Liver (tissue), 9 donors: ENCODE results near the gene ARHGAP27. TPM values are rescaled to one million over a fixed set of nuclear protein-coding genes. Genes with fewer than 3 reads are reported as not detected.

Experiments
- DNase-seq: peaks from one replicate; pipeline ENCODE4 v3.0.0-alpha.2; 2017; ENCODE audit warnings: low spot score
- H3K27ac ChIP-seq, 2 donors: one replicate each; pipeline ENCODE4 v1.7.0; 2013; ENCODE audit warnings: inconsistent platforms in 2 of 2, low read length in 2 of 2, control low read depth in 1 of 2, low read depth in 1 of 2, mild to moderate bottlenecking in 1 of 2
- H3K27me3 ChIP-seq, 4 donors: one replicate each; pipeline versions ENCODE4 v1.6.1 to v1.7.0; 2013; ENCODE audit warnings: low read length in 3 of 4, inconsistent platforms in 1 of 4, mild to moderate bottlenecking in 1 of 4, moderate library complexity in 1 of 4; ENCODE audit not compliant: control insufficient read depth in 4 of 4, insufficient read depth in 4 of 4
- H3K36me3 ChIP-seq, 4 donors: one replicate each; pipeline versions ENCODE4 v1.6.1 to v1.7.0; 2013; ENCODE audit warnings: low read length in 3 of 4, mild to moderate bottlenecking in 3 of 4, low read depth in 1 of 4, moderate library complexity in 1 of 4; ENCODE audit not compliant: control insufficient read depth in 4 of 4, insufficient read depth in 3 of 4
- H3K4me1 ChIP-seq, 4 donors: one replicate each; pipeline versions ENCODE4 v1.6.1 to v1.7.0; 2013; ENCODE audit warnings: low read length in 3 of 4, mild to moderate bottlenecking in 3 of 4, moderate library complexity in 1 of 4; ENCODE audit not compliant: control insufficient read depth in 4 of 4, insufficient read depth in 4 of 4
- H3K4me3 ChIP-seq, 3 donors: one replicate each; pipeline versions ENCODE4 v1.6.1 to v1.7.0; 2013; ENCODE audit warnings: low read length in 3 of 3, control low read depth in 1 of 3, low read depth in 1 of 3, mild to moderate bottlenecking in 1 of 3
- H3K9ac ChIP-seq, 2 donors: one replicate each; pipeline ENCODE4 v1.7.0; 2013; ENCODE audit warnings: low read length in 2 of 2, mild to moderate bottlenecking in 2 of 2, moderate library complexity in 2 of 2, control low read depth in 1 of 2, low read depth in 1 of 2
- H3K9me3 ChIP-seq, 4 donors: one replicate each; pipeline versions ENCODE4 v1.6.1 to v1.7.0; 2013; ENCODE audit warnings: low read length in 3 of 4; ENCODE audit not compliant: control insufficient read depth in 4 of 4
- CTCF ChIP-seq: fragments of 150-350 bp; IDR thresholded peaks from 2 replicates; pipeline ENCODE4 v1.5.1; 2017; ENCODE audit warnings: improper control_type of control experiment, low read depth, low read length; ENCODE audit not compliant: missing input control
- EGR1 ChIP-seq, 2 donors: IDR thresholded peaks; 2 replicates each; pipeline ENCODE4 v1.6.1; 2016 to 2018; ENCODE audit warnings: antibody characterized with exemption in 2 of 2, low read depth in 2 of 2
- FOXA2 ChIP-seq: IDR thresholded peaks from 2 replicates; pipeline ENCODE4 v1.6.1; 2016; ENCODE audit warnings: antibody characterized with exemption
- GABPA ChIP-seq, 2 donors: IDR thresholded peaks in 1 of 2; conservative IDR thresholded peaks in 1 of 2; 2 replicates each; pipeline ENCODE4 v1.6.1; 2016; ENCODE audit warnings: antibody characterized with exemption in 2 of 2, mild to moderate bottlenecking in 1 of 2, moderate library complexity in 1 of 2
- HNF4A ChIP-seq, 2 donors: conservative IDR thresholded peaks; 2 replicates each; pipeline ENCODE4 v1.6.1; 2016; ENCODE audit warnings: antibody characterized with exemption in 2 of 2, mild to moderate bottlenecking in 2 of 2
- HNF4G ChIP-seq: IDR thresholded peaks from 2 replicates; pipeline ENCODE4 v1.6.1; 2016; ENCODE audit warnings: antibody characterized with exemption
- JUND ChIP-seq, 2 donors: IDR thresholded peaks; 2 replicates each; pipeline ENCODE4 v1.6.1; 2016; ENCODE audit warnings: antibody characterized with exemption in 2 of 2
- MAX ChIP-seq: IDR thresholded peaks from 2 replicates; pipeline ENCODE4 v1.6.1; 2016; ENCODE audit warnings: antibody characterized with exemption
- NR2F2 ChIP-seq: IDR thresholded peaks from 2 replicates; pipeline ENCODE4 v1.6.1; 2016; ENCODE audit warnings: antibody characterized with exemption
- RAD21 ChIP-seq, 2 donors: IDR thresholded peaks; 2 replicates each; pipeline ENCODE4 v1.6.1; 2016; ENCODE audit warnings: antibody characterized with exemption in 2 of 2, mild to moderate bottlenecking in 2 of 2
- SP1 ChIP-seq: IDR thresholded peaks from 2 replicates; pipeline ENCODE4 v1.6.1; 2018; ENCODE audit warnings: antibody characterized with exemption, mild to moderate bottlenecking
- TAF1 ChIP-seq: conservative IDR thresholded peaks from 2 replicates; pipeline ENCODE4 v1.6.1; 2016; ENCODE audit warnings: antibody characterized with exemption, mild to moderate bottlenecking
- YY1 ChIP-seq: IDR thresholded peaks from 2 replicates; pipeline ENCODE4 v1.6.1; 2016; ENCODE audit warnings: antibody characterized with exemption, mild to moderate bottlenecking
- ZBTB33 ChIP-seq: IDR thresholded peaks from 2 replicates; pipeline ENCODE4 v1.6.1; 2016; ENCODE audit warnings: antibody characterized with exemption
- WGBS: extraction: QIAGEN DNeasy Blood & Tissue Kit; methylation state at CpG from one replicate; pipeline ENCODE4 v1.1.7; 2013; 5-methylcytosine and 5-hydroxymethylcytosine counted together
- polyA plus RNA-seq, 2 donors: library from polyadenylated mRNA; stranded (reverse) in 1 of 2; unstranded in 1 of 2; fragments of 200-250 nt in 1 of 2; fragments of >200 nt in 1 of 2; fragmentation: Nextera tagmentation in 1 of 2; extraction: Ambion mirVana in 1 of 2; gene quantifications; one replicate each; pipeline versions ENCODE4 v1.2.1 to v1.2.3, GENCODE V29; 2013 to 2015
- total RNA-seq, 2 donors: library from RNA; depleted of rRNA; stranded (reverse); fragments of >200 nt; gene quantifications; one replicate each; pipeline ENCODE4 v1.2.3, GENCODE V29; 2014
- donor health status: healthy.
- donor health status: healthy.
- donor health status: healthy.
- donor health status: healthy.
- donor health status: healthy.

Gene ARHGAP27
- total and polyA plus RNA-seq, 4 donors = 1.8 to 10.9 (median 7.8) TPM

- Histone ChIP-seq H3K36me3 (no peaks in the 10 kb centered on the region), H3K9me3 (no peaks in the 10 kb centered on the region), H3K27ac (no peak overlapping the region), H3K4me1 (peaks cover 0 to 16% (median 11%) of the 10 kb centered on the region in 4 donors), H3K27me3 (no peaks in the 10 kb centered on the region), H3K4me3 (no peak overlapping the region), H3K9ac (no peak overlapping the region)
- TF ChIP-seq RAD21 (IDR thresholded peaks at IDR 0.05) (no peak), HNF4A (conservative IDR thresholded peaks at IDR 0.05) (no peak), MAX (no peak), SP1 (no peak), JUND (IDR thresholded peaks at IDR 0.05) (no peak), HNF4G (no peak), GABPA (IDR thresholded peaks at IDR 0.05 in 1 of 2, conservative IDR thresholded peaks at IDR 0.05 in 1 of 2) (no peak), ZBTB33 (no peak), NR2F2 (no peak), EGR1 (IDR thresholded peaks at IDR 0.05; ENCODE audit: low read depth in 2 of 2) (no peak), YY1 (no peak), TAF1 (no peak), FOXA2 (no peak), CTCF (no peak)
- DNase-seq = no peak
- 94% methylated on average over 6 of the region's 6 CpGs for WGBS
Observed at GRCh38 chr17:45374501-45374900, 58.2 kb downstream of the ARHGAP27 start.

- 85% methylated on average over 8 of the region's 8 CpGs for WGBS
- peak overlapping the region; percentile 49 to 74 for H3K27ac ChIP-seq
- H3K36me3 ChIP-seq = no peaks in the 10 kb centered on the region
- no peak overlapping the region for H3K4me3 ChIP-seq
- TF ChIP-seq HNF4G = no peak
- TF ChIP-seq FOXA2 = no peak
- TF ChIP-seq TAF1 = no peak
- TF ChIP-seq HNF4A (conservative IDR thresholded peaks at IDR 0.05) = no peak
- DNase-seq = no peak
- H3K9me3 ChIP-seq = no peaks in the 10 kb centered on the region
- H3K4me1 ChIP-seq = peaks cover 0 to 16% (median 11%) of the 10 kb centered on the region in 4 donors
- H3K9ac ChIP-seq = peak overlapping the region in 1 of 2 donors; percentile 21
- no peaks in the 10 kb centered on the region for H3K27me3 ChIP-seq
Observed at GRCh38 chr17:45372325-45372869, 60.3 kb downstream of the ARHGAP27 start.
